WTC11 (cell line): ENCODE results near the gene PLA2G4E. TPM values are rescaled to one million over a fixed set of nuclear protein-coding genes. Genes with fewer than 3 reads are reported as not detected.

ENCODE experiments used
- ATAC-seq: fragments of 200-7000 bp; cut with Tn5 transposase; 2 replicates; pipeline ENCODE4 v1.10.0; 2021; ENCODE audit warnings: mild to moderate bottlenecking, moderate library complexity
- CTCF ChIA-PET: fragments of 300-600 bp; sonication (Branson Sonifier 250); formaldehyde crosslinking; loops from one replicate; lab custom pipeline; 2021; ENCODE audit warnings: antibody characterized with exemption; lab: Charles Lee
- POLR2A ChIA-PET: fragments of 350-600 bp; sonication (Branson Sonifier 250); formaldehyde crosslinking; loops from one replicate; lab custom pipeline; 2021; ENCODE audit warnings: antibody characterized with exemption; lab: Charles Lee
- DNase-seq: peaks from one replicate; pipeline ENCODE4 v3.0.0; 2021; ENCODE audit warnings: low spot score
- H3K27ac Mint-ChIP-seq: 2 replicates; pipeline ENCODE4 v1.8.0; 2021; ENCODE audit warnings: mixed read lengths
- H3K27me3 Mint-ChIP-seq: 2 replicates; pipeline ENCODE4 v1.8.0; 2021; ENCODE audit warnings: low read depth, mild to moderate bottlenecking, moderate library complexity, mixed read lengths
- H3K36me3 Mint-ChIP-seq: 2 replicates; pipeline ENCODE4 v1.8.0; 2021; ENCODE audit warnings: mixed read lengths
- H3K4me1 Mint-ChIP-seq: 2 replicates; pipeline ENCODE4 v1.8.0; 2022; ENCODE audit warnings: mixed read lengths
- H3K4me3 Mint-ChIP-seq: 2 replicates; pipeline ENCODE4 v1.8.0; 2021; ENCODE audit warnings: mild to moderate bottlenecking, moderate library complexity, mixed read lengths
- H3K9me3 Mint-ChIP-seq: 2 replicates; pipeline ENCODE4 v1.8.0; 2021; ENCODE audit warnings: mixed read lengths
- ATF2 ChIP-seq: sonication (generic); formaldehyde crosslinking; IDR thresholded peaks from 2 replicates; pipeline ENCODE4 v1.8.1; 2022; ENCODE audit warnings: low read depth, missing genetic modification reagents, borderline replicate concordance
- E2F5 ChIP-seq: sonication (generic); formaldehyde crosslinking; IDR thresholded peaks from 2 replicates; pipeline ENCODE4 v1.8.1; 2022; ENCODE audit warnings: mild to moderate bottlenecking, moderate library complexity, missing genetic modification reagents
- FOXK1 ChIP-seq: sonication (generic); formaldehyde crosslinking; IDR thresholded peaks from 2 replicates; pipeline ENCODE4 v1.8.0; 2022; ENCODE audit warnings: mild to moderate bottlenecking, moderate library complexity, missing genetic modification reagents
- FOXP1 ChIP-seq: sonication (generic); formaldehyde crosslinking; IDR thresholded peaks from 2 replicates; pipeline ENCODE4 v1.8.0; 2022; ENCODE audit warnings: missing genetic modification reagents, mild to moderate bottlenecking, moderate library complexity, borderline replicate concordance
- FOXP4 ChIP-seq: sonication (generic); formaldehyde crosslinking; IDR thresholded peaks from 2 replicates; pipeline ENCODE4 v1.8.0; 2022; ENCODE audit warnings: mild to moderate bottlenecking, missing genetic modification reagents
- GTF2I ChIP-seq: fragments of 250-450 bp; sonication (Bioruptor Pico); conservative IDR thresholded peaks from 2 replicates; pipeline ENCODE4 v1.4.0; 2021; ENCODE audit warnings: mild to moderate bottlenecking
- HMGA2 ChIP-seq: fragments of 250-450 bp; sonication (Bioruptor Pico); IDR thresholded peaks from 2 replicates; pipeline ENCODE4 v1.4.0; 2021; ENCODE audit warnings: mild to moderate bottlenecking, moderate library complexity
- JUN ChIP-seq: sonication (generic); formaldehyde crosslinking; IDR thresholded peaks from 2 replicates; pipeline ENCODE4 v1.8.0; 2023; ENCODE audit warnings: mild to moderate bottlenecking, missing genetic modification reagents
- MLX ChIP-seq: sonication (generic); formaldehyde crosslinking; IDR thresholded peaks from 2 replicates; pipeline ENCODE4 v1.8.1; 2023; ENCODE audit warnings: mild to moderate bottlenecking, missing genetic modification reagents, moderate library complexity
- MYBL2 ChIP-seq: sonication (generic); formaldehyde crosslinking; IDR thresholded peaks from 2 replicates; pipeline ENCODE4 v1.8.1; 2023; ENCODE audit warnings: mild to moderate bottlenecking, moderate library complexity, missing genetic modification reagents
- NFATC4 ChIP-seq: fragments of 250-450 bp; sonication (Bioruptor Pico); IDR thresholded peaks from 2 replicates; pipeline ENCODE4 v1.9.0; 2021; ENCODE audit warnings: mild to moderate bottlenecking
- NFYB ChIP-seq: sonication (generic); formaldehyde crosslinking; conservative IDR thresholded peaks from 2 replicates; pipeline ENCODE4 v1.8.0; 2022; ENCODE audit warnings: low read depth, missing genetic modification reagents
- OVOL2 ChIP-seq: fragments of 250-450 bp; sonication (Bioruptor Pico); IDR thresholded peaks from 2 replicates; pipeline ENCODE4 v1.9.0; 2021; ENCODE audit warnings: mild to moderate bottlenecking, borderline replicate concordance
- PREB ChIP-seq: sonication (generic); formaldehyde crosslinking; IDR thresholded peaks from 2 replicates; pipeline ENCODE4 v1.8.1; 2022; ENCODE audit warnings: mild to moderate bottlenecking, missing genetic modification reagents, moderate library complexity, borderline replicate concordance
- SP1 ChIP-seq: sonication (generic); formaldehyde crosslinking; conservative IDR thresholded peaks from 2 replicates; pipeline ENCODE4 v1.8.1; 2022; ENCODE audit warnings: missing genetic modification reagents
- STAT6 ChIP-seq: sonication (generic); formaldehyde crosslinking; conservative IDR thresholded peaks from 2 replicates; pipeline ENCODE4 v1.8.1; 2023; ENCODE audit warnings: mild to moderate bottlenecking, low read depth, missing genetic modification reagents, moderate library complexity
- TCF7 ChIP-seq: sonication (generic); formaldehyde crosslinking; IDR thresholded peaks from 2 replicates; pipeline ENCODE4 v1.8.0; 2022; ENCODE audit warnings: mild to moderate bottlenecking, low read depth, missing genetic modification reagents, moderate library complexity
- TEAD4 ChIP-seq: sonication (generic); formaldehyde crosslinking; IDR thresholded peaks from 2 replicates; pipeline ENCODE4 v1.8.0; 2022; ENCODE audit warnings: mild to moderate bottlenecking, missing genetic modification reagents
- TP53 ChIP-seq: sonication (generic); formaldehyde crosslinking; IDR thresholded peaks from 2 replicates; pipeline ENCODE4 v1.8.1; 2023; ENCODE audit warnings: mild to moderate bottlenecking, missing genetic modification reagents
- USF1 ChIP-seq: sonication (generic); formaldehyde crosslinking; IDR thresholded peaks from 2 replicates; pipeline ENCODE4 v1.8.0; 2022; ENCODE audit warnings: mild to moderate bottlenecking, missing genetic modification reagents
- USF2 ChIP-seq: sonication (generic); formaldehyde crosslinking; IDR thresholded peaks from 2 replicates; pipeline ENCODE4 v1.8.1; 2023; ENCODE audit warnings: mild to moderate bottlenecking, missing genetic modification reagents, moderate library complexity
- ZNF317 ChIP-seq: sonication (generic); formaldehyde crosslinking; IDR thresholded peaks from 2 replicates; pipeline ENCODE4 v1.8.1; 2023; ENCODE audit warnings: low read depth, mild to moderate bottlenecking, moderate library complexity, missing genetic modification reagents, borderline replicate concordance
- ZNF671 ChIP-seq: fragments of 250-450 bp; sonication (Bioruptor Pico); IDR thresholded peaks from 2 replicates; pipeline ENCODE4 v1.8.0; 2021; ENCODE audit warnings: mild to moderate bottlenecking
- total RNA-seq: library from RNA; stranded (reverse); gene quantifications from 3 replicates; pipeline ENCODE4 v1.2.3, GENCODE V29; 2021

The PLA2G4E gene
- total RNA-seq, 1 experiment from 2014 or later, result not detected

GRCh38 chr15:41945731-41946130, 75.1 kb downstream of the PLA2G4E start:
- Mint-ChIP-seq H3K9me3 (no peaks in the 10 kb centered on the region), H3K36me3 (peaks cover 15% of the 10 kb centered on the region), H3K4me1 (peaks cover 12% of the 10 kb centered on the region), H3K4me3 (no peak overlapping the region), H3K27me3 (no peaks in the 10 kb centered on the region)
- DNase-seq (no peak), ATAC-seq (no peak)
- CTCF ChIA-PET, result interaction anchor here (1.3 kb wide), 1 partner anchor 44 kb away, joined by 3 read pairs; no protein-coding TSS in a partner anchor
- TF ChIP-seq MLX (CRISPR knock-in tag) (no peak), NFATC4 (no peak), ATF2 (CRISPR knock-in tag) (no peak), ZNF317 (CRISPR knock-in tag) (no peak), JUN (CRISPR knock-in tag) (no peak), USF1 (no peak), SP1 (no peak), OVOL2 (CRISPR knock-in tag) (no peak), TP53 (CRISPR knock-in tag) (no peak), TEAD4 (CRISPR knock-in tag) (no peak), HMGA2 (CRISPR knock-in tag) (no peak), PREB (CRISPR knock-in tag) (no peak), FOXK1 (no peak), ZNF671 (no peak)
- TF ChIP-seq, all 79 proteins: peak for 0
- POLR2A ChIA-PET, result no interaction called here
- H3K27ac Mint-ChIP-seq, result peak overlapping the region; percentile 23; the same call in 1 of the 2 replicates

- CTCF ChIA-PET, result interaction anchor here (1.3 kb wide), 1 partner anchor 44 kb away, joined by 3 read pairs; no protein-coding TSS in a partner anchor
- H3K4me3 Mint-ChIP-seq, result no peak overlapping the region
- no peaks in the 10 kb centered on the region for H3K9me3 Mint-ChIP-seq
- ATAC-seq, result no peak
- peaks cover 17% of the 10 kb centered on the region for H3K36me3 Mint-ChIP-seq
- no peaks in the 10 kb centered on the region for H3K27me3 Mint-ChIP-seq
- peaks cover 7% of the 10 kb centered on the region; the same call in 1 of the 2 replicates for H3K4me1 Mint-ChIP-seq
- POLR2A ChIA-PET, result no interaction called here
- H3K27ac Mint-ChIP-seq, result 0 out of 2 replicates have a peak overlapping the region, but pooled peaks have one; percentile 23
- no peak for DNase-seq
- TF ChIP-seq FOXP4, result no peak
- no peak for TF ChIP-seq STAT6 (CRISPR knock-in tag)
- no peak for TF ChIP-seq ZNF671
- TF ChIP-seq FOXP1 (CRISPR knock-in tag), result no peak
- TF ChIP-seq USF1, result no peak
- no peak for TF ChIP-seq GTF2I (CRISPR knock-in tag)
- TF ChIP-seq NFYB (CRISPR knock-in tag), result no peak
- no peak for TF ChIP-seq SP1
- no peak for TF ChIP-seq USF2 (CRISPR knock-in tag)
- TF ChIP-seq ZNF317 (CRISPR knock-in tag), result no peak
- no peak for TF ChIP-seq TCF7 (CRISPR knock-in tag)
- TF ChIP-seq MYBL2 (CRISPR knock-in tag), result no peak
- TF ChIP-seq E2F5, result no peak
These were observed 75.6 kb downstream of the PLA2G4E start for GRCh38 chr15:41945221-41945620.
